OCI-LY7 (cell line): Measurements from ENCODE around the gene CBS. TPM values are rescaled to one million over a fixed set of nuclear protein-coding genes. Genes with fewer than 3 reads are reported as not detected.

Experiments
- BruUV-seq: library from RNA; stranded (reverse); fragments of 400-500 nt; replicated peaks from 2 replicates; lab custom pipeline; 2021; lab: Mats Ljungman, UMichigan
- CTCF ChIA-PET: fragments of 300-600 bp; sonication (Branson Sonifier 250); formaldehyde crosslinking; loops from one replicate; lab custom pipeline; 2022; ENCODE audit warnings: antibody characterized with exemption; ENCODE audit not compliant: unreplicated experiment; lab: Charles Lee
- POLR2A ChIA-PET: fragments of 300-600 bp; sonication (Branson Sonifier 250); formaldehyde crosslinking; loops from one replicate; lab custom pipeline; 2022; ENCODE audit warnings: antibody characterized with exemption; lab: Charles Lee
- DNase-seq: peaks from one replicate; pipeline ENCODE4 v3.0.0-alpha.2; 2015; ENCODE audit warnings: low spot score
- H2AFZ ChIP-seq: fragments of 200-600 bp; sonication (generic), shearing (Covaris generic); 2 replicates; pipeline ENCODE4 v1.6.1; 2014; ENCODE audit warnings: mild to moderate bottlenecking, antibody characterized with exemption, low read length, moderate library complexity
- H3K27ac ChIP-seq: fragments of 200-600 bp; sonication (generic); 2 replicates; pipeline ENCODE4 v1.5.1; 2014; ENCODE audit warnings: mixed run types, low read depth, mild to moderate bottlenecking, moderate library complexity, low read length, inconsistent platforms; ENCODE audit not compliant: poor library complexity, severe bottlenecking
- H3K36me3 ChIP-seq: fragments of 200-600 bp; sonication (generic); 2 replicates; pipeline ENCODE4 v1.6.1; 2014; ENCODE audit warnings: mild to moderate bottlenecking, antibody characterized with exemption, low read length, moderate library complexity, mixed read lengths; ENCODE audit not compliant: insufficient read depth
- H3K4me1 ChIP-seq: fragments of 200-600 bp; sonication (generic); 2 replicates; pipeline ENCODE4 v1.5.1; 2014; ENCODE audit warnings: mild to moderate bottlenecking, low read length; ENCODE audit not compliant: insufficient read depth, poor library complexity, severe bottlenecking
- H3K4me2 ChIP-seq: fragments of 200-600 bp; sonication (generic); 2 replicates; pipeline ENCODE4 v1.6.1; 2014; ENCODE audit warnings: mild to moderate bottlenecking, low read length
- H3K4me3 ChIP-seq: fragments of 200-600 bp; sonication (generic); 2 replicates; pipeline ENCODE4 v1.5.1; 2014; ENCODE audit warnings: mild to moderate bottlenecking, low read depth, low read length; ENCODE audit not compliant: poor library complexity, severe bottlenecking
- H3K79me2 ChIP-seq: fragments of 200-600 bp; sonication (generic); 2 replicates; pipeline ENCODE4 v1.6.1; 2016; ENCODE audit warnings: low read depth, mild to moderate bottlenecking, low read length, moderate library complexity, mixed read lengths; ENCODE audit not compliant: insufficient read depth
- H3K9me2 ChIP-seq: fragments of 200-600 bp; sonication (generic); 2 replicates; pipeline ENCODE4 v1.6.1; 2016; ENCODE audit warnings: mild to moderate bottlenecking, low read length, mixed read lengths; ENCODE audit not compliant: insufficient read depth
- H3K9me3 ChIP-seq: fragments of 200-600 bp; sonication (generic); 2 replicates; pipeline ENCODE4 v1.6.1; 2014; ENCODE audit warnings: mild to moderate bottlenecking, mixed run types, low read length, mixed read lengths
- H4K20me1 ChIP-seq: fragments of 200-600 bp; sonication (generic); 2 replicates; pipeline ENCODE4 v1.6.1; 2014; ENCODE audit warnings: mild to moderate bottlenecking, antibody characterized with exemption, low read length, moderate library complexity, mixed read lengths; ENCODE audit not compliant: insufficient read depth
- CTCF ChIP-seq: fragments of 200-600 bp; sonication (generic); conservative IDR thresholded peaks from 2 replicates; pipeline ENCODE4 v1.5.1; 2014; ENCODE audit warnings: mild to moderate bottlenecking, antibody characterized with exemption, low read length, moderate library complexity, mixed read lengths
- EZH2phosphoT487 ChIP-seq: fragments of 200-600 bp; sonication (generic); IDR thresholded peaks from 2 replicates; pipeline ENCODE4 v1.6.1; 2018; ENCODE audit warnings: low read depth, borderline replicate concordance, mild to moderate bottlenecking, mixed run types, antibody characterized with exemption, low read length, moderate library complexity, mixed read lengths
- intact Hi-C: fragments of 100-400 bp; cut with micrococcal nuclease; formaldehyde crosslinking; loops from one replicate; pipeline ENCODE4 v1.10.0; 2022; ENCODE audit not compliant: unreplicated experiment
- total RNA-seq, 2 experiments: library from RNA; depleted of rRNA in 1 of 2; stranded (reverse); fragments of >200 nt in 1 of 2; shearing (Covaris generic) in 1 of 2; gene quantifications; 2 replicates each; pipeline ENCODE4 v1.2.3, GENCODE V29; 2014 to 2022

CBS gene
- total RNA-seq, 2 experiments from 2014 or later: 263 to 436 TPM

GRCh38 chr21:43024439-43025136, 51.0 kb downstream of the CBS start:
- no peaks in the 10 kb centered on the region for H3K9me2 ChIP-seq
- POLR2A ChIA-PET: no interaction called here
- H3K9me3 ChIP-seq: no peaks in the 10 kb centered on the region
- intact Hi-C loops: no loop called here
- CTCF ChIA-PET: no interaction called here
- BruUV-seq: no TSS peak
- H2AFZ ChIP-seq: no peak overlapping the region
- peaks cover 19% of the 10 kb centered on the region for H3K4me1 ChIP-seq
- H3K4me3 ChIP-seq: no peak overlapping the region
- no peaks in the 10 kb centered on the region for H4K20me1 ChIP-seq
- H3K27ac ChIP-seq: no peak overlapping the region
- DNase-seq: no peak
- H3K36me3 ChIP-seq: peaks cover 58% of the 10 kb centered on the region
- no peak overlapping the region for H3K4me2 ChIP-seq
- H3K79me2 ChIP-seq: no peaks in the 10 kb centered on the region
- TF ChIP-seq CTCF: no peak
- TF ChIP-seq EZH2phosphoT487: no peak

GRCh38 chr21:43023175-43023574, 52.5 kb downstream of the CBS start:
- Histone ChIP-seq H3K4me1 (peaks cover 27% of the 10 kb centered on the region), H2AFZ (no peak overlapping the region), H3K27ac (no peak overlapping the region), H3K9me3 (no peaks in the 10 kb centered on the region), H3K4me2 (no peak overlapping the region), H3K36me3 (peaks cover 46% of the 10 kb centered on the region), H4K20me1 (no peaks in the 10 kb centered on the region), H3K4me3 (no peak overlapping the region), H3K9me2 (no peaks in the 10 kb centered on the region), H3K79me2 (no peaks in the 10 kb centered on the region)
- DNase-seq: no peak
- intact Hi-C loops: no loop called here
- BruUV-seq: no TSS peak
- no peak for TF ChIP-seq EZH2phosphoT487
- TF ChIP-seq CTCF: no peak
- POLR2A ChIA-PET: interaction anchor here (0.7 kb wide), 1 partner anchor 973 kb away, joined by 3 read pairs; no protein-coding TSS in a partner anchor
- CTCF ChIA-PET: no interaction called here
